Natural killer cell treated with Interleukin-12 subunit alpha and Interleukin-12 subunit beta and Interleukin-15 and Interleukin-18, amount 100 ng/mL, for 72 hours (primary cell): Measurements from ENCODE around the gene PFKFB2. TPM values are rescaled to one million over a fixed set of nuclear protein-coding genes. Genes with fewer than 3 reads are reported as not detected.
"Not testable (repeated sequence)": the region's sequence is repeated elsewhere in the genome, so short reads cannot be mapped to it uniquely, and the experiment has no call there.

ENCODE experiments used
- ATAC-seq, 2 donors: fragments of 150-1000 bp; cut with Tn5 transposase in 1 of 2; sonication (Bioruptor Pico), chemical (Tn5 transposase) in 1 of 2; 2 replicates each; pipeline ENCODE4 v1.10.0; 2021
- DNase-seq: peaks from one replicate; pipeline ENCODE4 v3.0.0; 2022; ENCODE audit warnings: low spot score
- H3K27ac Mint-ChIP-seq, 2 donors: 1 replicate in 1 of 2; 2 replicates in 1 of 2; pipeline ENCODE4 v1.8.0; 2022; ENCODE audit warnings: mixed read lengths in 2 of 2, mild to moderate bottlenecking in 1 of 2, moderate library complexity in 1 of 2
- H3K27me3 Mint-ChIP-seq, 2 donors: 1 replicate in 1 of 2; 2 replicates in 1 of 2; pipeline ENCODE4 v1.8.0; 2022; ENCODE audit warnings: mixed read lengths in 2 of 2
- H3K36me3 Mint-ChIP-seq: one replicate; pipeline ENCODE4 v1.8.0; 2022; ENCODE audit warnings: mixed read lengths
- H3K4me1 Mint-ChIP-seq, 2 donors: 1 replicate in 1 of 2; 2 replicates in 1 of 2; pipeline ENCODE4 v1.8.0; 2022; ENCODE audit warnings: low read depth in 2 of 2, mixed read lengths in 2 of 2, mild to moderate bottlenecking in 1 of 2
- H3K4me3 Mint-ChIP-seq: one replicate; pipeline ENCODE4 v1.8.0; 2022; ENCODE audit warnings: mixed read lengths
- H3K9me3 Mint-ChIP-seq: 2 replicates; pipeline ENCODE4 v1.8.0; 2022; ENCODE audit warnings: mixed read lengths
- total RNA-seq, 2 donors: library from RNA; stranded (reverse); gene quantifications; one replicate each; pipeline ENCODE4 v1.2.3, GENCODE V29; 2022

Gene PFKFB2
- total RNA-seq, 2 donors from 2014 or later: 1.3 to 2.7 TPM

GRCh38 chr1:207036865-207037264 lies 16.2 kb upstream of the PFKFB2 start:
- Mint-ChIP-seq H3K9me3 (no peaks in the 10 kb centered on the region), H3K4me3 (no peak overlapping the region), H3K27me3 (peaks cover 9 to 11% of the 10 kb centered on the region in 2 donors), H3K27ac (no peak overlapping the region), H3K36me3 (no peaks in the 10 kb centered on the region), H3K4me1 (no peaks in the 10 kb centered on the region)
- DNase-seq (no peak), ATAC-seq (no peak)

- H3K27me3 Mint-ChIP-seq: peaks cover 0 to 3% of the 10 kb centered on the region in 2 donors
- H3K27ac Mint-ChIP-seq: no peak overlapping the region
- DNase-seq (no peak), ATAC-seq (no peak)
- peaks cover 0 to 4% of the 10 kb centered on the region in 2 donors for H3K4me1 Mint-ChIP-seq
- H3K9me3 Mint-ChIP-seq: no peaks in the 10 kb centered on the region
- no peaks in the 10 kb centered on the region for H3K36me3 Mint-ChIP-seq
- no peak overlapping the region for H3K4me3 Mint-ChIP-seq
Observed at GRCh38 chr1:207039380-207040180, 13.5 kb upstream of the PFKFB2 start.

GRCh38 chr1:207040181-207040533 lies 12.9 kb upstream of the PFKFB2 start:
- Mint-ChIP-seq H3K4me1 (peaks cover 0 to 6% of the 10 kb centered on the region in 2 donors), H3K27ac (no peak overlapping the region), H3K4me3 (no peak overlapping the region), H3K27me3 (peaks cover 0 to 3% of the 10 kb centered on the region in 2 donors), H3K36me3 (no peaks in the 10 kb centered on the region), H3K9me3 (no peaks in the 10 kb centered on the region)
- DNase-seq: no peak
- ATAC-seq: no peak

- DNase-seq, H3K4me1 Mint-ChIP-seq, H3K36me3 Mint-ChIP-seq, H3K27me3 Mint-ChIP-seq, H3K9me3 Mint-ChIP-seq, H3K4me3 Mint-ChIP-seq, ATAC-seq, H3K27ac Mint-ChIP-seq: not testable (repeated sequence)
Observed at GRCh38 chr1:207041397-207041796, 11.7 kb upstream of the PFKFB2 start.

- Mint-ChIP-seq H3K4me1 (peaks cover 17 to 18% of the 10 kb centered on the region in 2 donors), H3K36me3 (peaks cover 15% of the 10 kb centered on the region)
Observed at GRCh38 chr1:207045453-207045852, 7.6 kb upstream of the PFKFB2 start.

GRCh38 chr1:207047505-207047904 lies 5.6 kb upstream of the PFKFB2 start:
- Mint-ChIP-seq H3K4me1 (peaks cover 28 to 30% of the 10 kb centered on the region in 2 donors), H3K9me3 (no peaks in the 10 kb centered on the region), H3K4me3 (no peak overlapping the region), H3K36me3 (peaks cover 15% of the 10 kb centered on the region), H3K27ac (no peak overlapping the region), H3K27me3 (no peaks in the 10 kb centered on the region)
- no peak for ATAC-seq
- no peak for DNase-seq

More at GRCh38 chr1:207045453-207045852, 7.6 kb upstream of the PFKFB2 start:
- H3K27me3 Mint-ChIP-seq: no peaks in the 10 kb centered on the region
- H3K27ac Mint-ChIP-seq: no peak overlapping the region
- no peak for ATAC-seq
- no peak overlapping the region for H3K4me3 Mint-ChIP-seq
- DNase-seq: no peak
- H3K9me3 Mint-ChIP-seq: no peaks in the 10 kb centered on the region

GRCh38 chr1:207048041-207048440 lies 5.0 kb upstream of the PFKFB2 start:
- Mint-ChIP-seq H3K9me3 (no peaks in the 10 kb centered on the region), H3K27ac (no peak overlapping the region), H3K27me3 (no peaks in the 10 kb centered on the region), H3K4me1 (peaks cover 31 to 35% of the 10 kb centered on the region in 2 donors), H3K4me3 (no peak overlapping the region), H3K36me3 (peaks cover 15% of the 10 kb centered on the region)
- DNase-seq (no peak), ATAC-seq (no peak)

GRCh38 chr1:207049054-207049453 lies 4.0 kb upstream of the PFKFB2 start:
- DNase-seq (no peak), ATAC-seq (no peak)
- Mint-ChIP-seq H3K27me3 (no peaks in the 10 kb centered on the region), H3K4me3 (no peak overlapping the region), H3K9me3 (no peaks in the 10 kb centered on the region), H3K27ac (no peak overlapping the region), H3K4me1 (peaks cover 34 to 39% of the 10 kb centered on the region in 2 donors), H3K36me3 (peaks cover 15% of the 10 kb centered on the region)

GRCh38 chr1:207049514-207049913 lies 3.6 kb upstream of the PFKFB2 start:
- peaks cover 34 to 39% of the 10 kb centered on the region in 2 donors for H3K4me1 Mint-ChIP-seq
- ATAC-seq: no peak
- H3K27ac Mint-ChIP-seq: peak overlapping the region; percentile 91 to 99

GRCh38 chr1:207049974-207050391 lies 3.1 kb upstream of the PFKFB2 start:
- H3K36me3 Mint-ChIP-seq: peaks cover 15% of the 10 kb centered on the region

More at GRCh38 chr1:207049514-207049913, 3.6 kb upstream of the PFKFB2 start:
- DNase-seq: no peak
- H3K27me3 Mint-ChIP-seq: no peaks in the 10 kb centered on the region
- peaks cover 15% of the 10 kb centered on the region for H3K36me3 Mint-ChIP-seq
- H3K4me3 Mint-ChIP-seq: peak overlapping the region; percentile 100
- no peaks in the 10 kb centered on the region for H3K9me3 Mint-ChIP-seq

GRCh38 chr1:207050480-207051190 lies 2.4 kb upstream of the PFKFB2 start:
- Mint-ChIP-seq H3K36me3 (peaks cover 14% of the 10 kb centered on the region), H3K4me3 (peak overlapping the region; percentile 100), H3K4me1 (peaks cover 32 to 36% of the 10 kb centered on the region in 2 donors), H3K27me3 (no peaks in the 10 kb centered on the region), H3K9me3 (no peaks in the 10 kb centered on the region), H3K27ac (peak overlapping the region; percentile 91 to 99)
- ATAC-seq: peak; percentile 75 to 82
- peak; percentile 91 for DNase-seq

More at GRCh38 chr1:207049974-207050391, 3.1 kb upstream of the PFKFB2 start:
- peak in 1 of 2 donors; percentile 56 for ATAC-seq
- peaks cover 32 to 39% of the 10 kb centered on the region in 2 donors for H3K4me1 Mint-ChIP-seq
- DNase-seq: no peak
- peak overlapping the region; percentile 100 for H3K4me3 Mint-ChIP-seq
- no peaks in the 10 kb centered on the region for H3K27me3 Mint-ChIP-seq
- no peaks in the 10 kb centered on the region for H3K9me3 Mint-ChIP-seq
- H3K27ac Mint-ChIP-seq: peak overlapping the region; percentile 91 to 99

- no peaks in the 10 kb centered on the region for H3K27me3 Mint-ChIP-seq
- peaks cover 32 to 33% of the 10 kb centered on the region in 2 donors for H3K4me1 Mint-ChIP-seq
- H3K9me3 Mint-ChIP-seq: no peaks in the 10 kb centered on the region
- H3K27ac Mint-ChIP-seq: peak within 1 kb of the TSS; percentile 91 to 99
- H3K36me3 Mint-ChIP-seq: peaks cover 10% of the 10 kb centered on the region
- peak within 1 kb of the TSS; percentile 100 for H3K4me3 Mint-ChIP-seq
- ATAC-seq (no peak), DNase-seq (no peak)
Observed at GRCh38 chr1:207051191-207051943, 1.7 kb upstream of the PFKFB2 start, which contains the start of gene YOD1. YOD1 (minus strand) TSS chr1:207051208; CDS start chr1:207051030, 178 bp downstream.

- ATAC-seq (no peak), DNase-seq (no peak)
- peaks cover 24 to 30% of the 10 kb centered on the region in 2 donors for H3K4me1 Mint-ChIP-seq
- H3K9me3 Mint-ChIP-seq: no peaks in the 10 kb centered on the region
- H3K36me3 Mint-ChIP-seq: peaks cover 5% of the 10 kb centered on the region
- H3K27me3 Mint-ChIP-seq: no peaks in the 10 kb centered on the region
- H3K27ac Mint-ChIP-seq: no peak overlapping the region
- peak overlapping the region; percentile 13 for H3K4me3 Mint-ChIP-seq
Observed at GRCh38 chr1:207054491-207054890, 1.4 kb downstream of the PFKFB2 start.
